Lung (tissue), 12 donors: Measurements from ENCODE around the gene ATP1B1. TPM values are rescaled to one million over a fixed set of nuclear protein-coding genes. Genes with fewer than 3 reads are reported as not detected.

Source experiments
- ATAC-seq: fragments of 200-7000 bp; cut with Tn5 transposase; one replicate; pipeline ENCODE4 v1.9.1; 2020; ENCODE audit warnings: moderate number of reproducible peaks; ENCODE audit not compliant: insufficient read depth, low FRiP score
- DNase-seq, 3 donors: peaks; one replicate each; pipeline ENCODE4 v3.0.0-alpha.2; 2013 to 2017
- H3K27ac ChIP-seq, 2 donors: one replicate each; pipeline ENCODE4 v1.5.1; 2013; ENCODE audit warnings: mild to moderate bottlenecking in 2 of 2, moderate library complexity in 2 of 2, control low read depth in 1 of 2, inconsistent platforms in 1 of 2, low read depth in 1 of 2, low read length in 1 of 2
- H3K27me3 ChIP-seq, 3 donors: one replicate each; pipeline ENCODE4 v1.5.1; 2013; ENCODE audit warnings: low read length in 2 of 3; ENCODE audit not compliant: control insufficient read depth in 3 of 3, insufficient read depth in 3 of 3
- H3K36me3 ChIP-seq, 4 donors: one replicate each; pipeline ENCODE4 v1.5.1; 2013; ENCODE audit warnings: low read length in 4 of 4, mild to moderate bottlenecking in 1 of 4, moderate library complexity in 1 of 4; ENCODE audit not compliant: control insufficient read depth in 4 of 4, insufficient read depth in 4 of 4
- H3K4me1 ChIP-seq, 5 donors: one replicate each; pipeline ENCODE4 v1.5.1; 2013; ENCODE audit warnings: low read length in 5 of 5, mild to moderate bottlenecking in 2 of 5, moderate library complexity in 1 of 5; ENCODE audit not compliant: control insufficient read depth in 5 of 5, insufficient read depth in 5 of 5
- H3K4me3 ChIP-seq: one replicate; pipeline ENCODE4 v1.5.1; 2013; ENCODE audit warnings: mild to moderate bottlenecking, control low read depth, moderate library complexity
- H3K9ac ChIP-seq, 2 donors: one replicate each; pipeline ENCODE4 v1.5.1; 2013; ENCODE audit warnings: low read length in 2 of 2, control low read depth in 1 of 2; ENCODE audit not compliant: insufficient read depth in 1 of 2
- H3K9me3 ChIP-seq, 4 donors: one replicate each; pipeline ENCODE4 v1.5.1; 2013; ENCODE audit warnings: low read length in 3 of 4, mild to moderate bottlenecking in 1 of 4, moderate library complexity in 1 of 4; ENCODE audit not compliant: control insufficient read depth in 4 of 4, insufficient read depth in 3 of 4
- CTCF ChIP-seq: IDR thresholded peaks from 2 replicates; pipeline ENCODE4 v1.5.1; 2012; ENCODE audit warnings: mild to moderate bottlenecking; ENCODE audit errors: control extremely low read depth, extremely low read depth
- WGBS, 2 donors: extraction: QIAGEN DNeasy Blood & Tissue Kit; methylation state at CpG; one replicate each; pipeline ENCODE4 v1.1.7; 2013; 5-methylcytosine and 5-hydroxymethylcytosine counted together
- polyA plus RNA-seq, 2 donors: library from polyadenylated mRNA; stranded (reverse); fragments of 200-250 nt; gene quantifications; one replicate each; pipeline ENCODE4 v1.2.1, GENCODE V29; 2013
- total RNA-seq, 2 donors: library from RNA; depleted of rRNA in 1 of 2; stranded (reverse); fragments of >200 nt in 1 of 2; gene quantifications; one replicate each; pipeline ENCODE4 v1.2.1, GENCODE V29; 2014 to 2021
- donor health status: control.
- donor health status: control.
- donor health status: Bipolar disorder and iron deficiency.
- donor health status: healthy.
- donor health status: DM: yes; HTN: yes; CAD: no.

ATP1B1 gene
- total and polyA plus RNA-seq, 4 donors = 105 to 226 (median 167) TPM

- Histone ChIP-seq H3K27ac (no peak overlapping the region), H3K36me3 (no peaks in the 10 kb centered on the region), H3K27me3 (no peaks in the 10 kb centered on the region), H3K4me1 (peaks cover 0 to 4% (median 0%) of the 10 kb centered on the region in 5 donors), H3K4me3 (no peak overlapping the region), H3K9me3 (no peaks in the 10 kb centered on the region), H3K9ac (no peak overlapping the region)
- 88 to 97% methylated on average over 3 of the region's 3 CpGs for WGBS, 2 donors
- TF ChIP-seq CTCF = no peak
- DNase-seq = no peak
- no peak for ATAC-seq
Observed at GRCh38 chr1:169100651-169101088, 5.8 kb upstream of the ATP1B1 start.

- no peaks in the 10 kb centered on the region for H3K9me3 ChIP-seq
- peak; percentile 55 to 74 (median 66) for DNase-seq
- no peak overlapping the region for H3K9ac ChIP-seq
- H3K27me3 ChIP-seq = no peaks in the 10 kb centered on the region
- peaks cover 0 to 4% (median 0%) of the 10 kb centered on the region in 4 donors for H3K36me3 ChIP-seq
- peak overlapping the region; percentile 49 to 64 for H3K27ac ChIP-seq
- WGBS, 2 donors = 51 to 73% methylated on average over 4 of the region's 4 CpGs
- TF ChIP-seq CTCF = no peak
- H3K4me1 ChIP-seq = peaks cover 0 to 4% (median 0%) of the 10 kb centered on the region in 5 donors
- no peak overlapping the region for H3K4me3 ChIP-seq
- no peak for ATAC-seq
Observed at GRCh38 chr1:169102567-169102966, 3.9 kb upstream of the ATP1B1 start.

- no peak overlapping the region for H3K4me3 ChIP-seq
- peak overlapping the region; percentile 47 to 64 for H3K27ac ChIP-seq
- DNase-seq = no peak
- ATAC-seq = no peak
- 67 to 90% methylated on average over 5 of the region's 5 CpGs for WGBS, 2 donors
- no peaks in the 10 kb centered on the region for H3K9me3 ChIP-seq
- H3K36me3 ChIP-seq = peaks cover 0 to 4% (median 0%) of the 10 kb centered on the region in 4 donors
- H3K4me1 ChIP-seq = peaks cover 0 to 8% (median 0%) of the 10 kb centered on the region in 5 donors
- TF ChIP-seq CTCF = no peak
- no peak overlapping the region for H3K9ac ChIP-seq
- no peaks in the 10 kb centered on the region for H3K27me3 ChIP-seq
Observed at GRCh38 chr1:169103002-169103401, 3.5 kb upstream of the ATP1B1 start.

GRCh38 chr1:169103480-169103893, 3.0 kb upstream of the ATP1B1 start:
- no peak for TF ChIP-seq CTCF
- no peak for ATAC-seq
- Histone ChIP-seq H3K4me3 (no peak overlapping the region), H3K9ac (no peak overlapping the region), H3K9me3 (no peaks in the 10 kb centered on the region), H3K36me3 (peaks cover 0 to 4% (median 0%) of the 10 kb centered on the region in 4 donors), H3K27ac (peak overlapping the region; percentile 47 to 78), H3K27me3 (no peaks in the 10 kb centered on the region), H3K4me1 (peaks cover 0 to 13% (median 0%) of the 10 kb centered on the region in 5 donors)
- 62 to 72% methylated on average over 6 of the region's 6 CpGs for WGBS, 2 donors
- peak; percentile 56 to 82 (median 70) for DNase-seq
